GM20431 (cell line): ENCODE results near the gene SLC12A3.

Experiments used
- in situ Hi-C: fragments of 300-500 bp; cut with MseI, MboI; formaldehyde crosslinking; loops from one replicate; pipeline ENCODE4 v1.15.0; 2020; ENCODE audit warnings: low sequenced_read_pairs; ENCODE audit not compliant: unreplicated experiment

The SLC12A3 gene

DNA sequence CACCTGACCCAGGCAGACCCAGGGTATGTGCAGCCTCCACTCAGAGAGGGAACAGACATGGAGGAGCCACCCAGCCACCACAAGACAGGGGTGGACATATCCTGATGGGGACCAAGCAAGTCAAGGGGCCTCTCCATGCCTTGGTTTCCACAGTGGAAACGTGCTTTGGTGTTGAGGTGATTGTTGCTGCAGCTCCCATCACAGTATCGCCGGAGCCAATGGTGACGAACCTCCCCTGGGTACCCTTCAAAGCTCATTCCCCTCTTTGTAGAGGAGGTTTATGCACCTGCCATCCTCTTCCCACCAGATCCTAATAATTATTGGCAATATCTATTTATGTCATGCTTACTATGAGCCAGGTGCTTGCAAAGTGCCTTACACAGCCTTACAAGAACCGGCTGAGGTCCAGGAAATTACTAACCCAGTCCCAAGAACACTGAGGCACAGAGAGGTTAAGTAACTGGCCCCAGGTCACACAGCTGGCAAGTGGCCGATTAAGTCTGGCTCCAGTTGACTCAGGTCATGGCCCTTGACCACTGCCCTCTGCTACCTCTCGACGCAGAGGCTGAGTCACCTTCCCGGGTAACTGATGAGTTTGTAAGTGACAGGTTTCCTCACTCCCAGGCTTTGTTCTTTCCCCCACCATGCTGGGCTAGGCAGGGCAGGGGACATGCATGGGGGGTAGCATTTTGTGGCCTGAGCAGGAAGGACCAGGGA lies 20.6 kb downstream of the SLC12A3 start:
- in situ Hi-C loops, result no loop called here

DNA sequence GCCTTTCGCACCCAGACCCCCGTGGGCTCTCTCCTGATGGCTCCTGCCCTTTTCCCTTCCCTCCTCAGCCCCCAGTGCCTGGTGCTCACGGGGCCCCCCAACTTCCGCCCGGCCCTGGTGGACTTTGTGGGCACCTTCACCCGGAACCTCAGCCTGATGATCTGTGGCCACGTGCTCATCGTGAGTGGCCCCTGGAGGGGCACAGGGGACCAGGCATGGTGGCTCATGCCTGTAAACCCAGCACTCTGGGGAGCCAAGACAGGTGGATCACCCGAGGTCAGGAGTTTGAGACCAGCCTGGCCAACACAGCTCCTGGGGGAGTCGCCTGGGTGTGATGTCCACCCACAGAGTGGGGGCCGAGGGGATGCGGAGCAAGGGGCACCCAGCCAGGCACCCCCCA lies 21.3 kb downstream of the SLC12A3 start:
- in situ Hi-C loops, result no loop called here

DNA sequence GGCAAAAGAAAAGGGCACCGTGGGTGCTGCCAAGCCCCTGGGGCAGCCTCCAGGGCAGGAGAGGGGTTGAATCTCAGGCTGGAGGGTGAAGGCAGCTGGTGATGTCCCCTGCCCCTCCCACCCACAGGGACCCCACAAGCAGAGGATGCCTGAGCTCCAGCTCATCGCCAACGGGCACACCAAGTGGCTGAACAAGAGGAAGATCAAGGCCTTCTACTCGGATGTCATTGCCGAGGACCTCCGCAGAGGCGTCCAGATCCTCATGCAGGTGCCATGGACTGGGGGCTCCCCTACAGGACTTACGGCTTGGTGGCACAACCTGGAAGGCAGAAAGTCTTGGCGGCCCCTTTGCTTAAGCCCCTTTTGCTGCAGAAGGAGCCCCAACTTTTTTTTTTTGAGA lies 21.8 kb downstream of the SLC12A3 start:
- in situ Hi-C loops, result no loop called here

DNA sequence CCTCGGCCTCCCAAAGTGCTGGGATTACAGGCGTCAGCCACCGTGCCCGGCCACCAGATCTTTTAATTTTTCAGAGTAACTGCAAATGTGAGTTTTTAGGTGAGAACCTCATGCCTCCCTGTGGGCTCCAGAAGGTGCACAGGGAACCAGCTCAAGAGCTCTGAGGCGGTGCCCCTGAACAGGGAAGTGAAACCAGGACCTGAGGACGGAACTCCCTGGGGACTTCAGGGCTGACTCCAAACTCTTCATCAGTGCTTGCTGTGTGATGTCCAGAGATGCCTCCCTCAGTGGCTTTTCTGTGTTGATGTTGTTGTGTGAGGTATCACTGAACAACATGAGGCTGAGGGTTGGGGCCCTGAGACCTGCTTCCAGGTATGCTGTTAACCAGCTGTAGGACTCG lies 23.8 kb downstream of the SLC12A3 start:
- in situ Hi-C loops, result no loop called here

DNA sequence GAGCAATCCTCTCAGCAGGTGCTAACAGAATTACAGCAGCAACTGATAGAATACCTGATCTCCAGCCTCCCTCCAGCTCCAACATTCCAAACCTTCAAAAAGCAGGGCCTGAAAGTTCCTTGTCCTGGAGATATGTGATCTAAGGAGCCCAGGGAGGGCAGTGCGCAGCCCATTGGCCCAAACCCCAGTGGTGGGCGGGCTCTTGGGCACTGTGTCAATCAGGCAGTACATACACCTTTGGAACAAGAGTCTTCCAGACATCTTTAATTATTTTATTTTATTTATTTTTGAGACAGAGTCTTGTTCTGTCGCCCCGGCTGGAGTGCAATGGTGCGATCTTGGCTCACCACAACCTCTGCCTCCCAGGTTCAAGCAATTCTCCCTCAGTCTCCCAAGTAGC lies 24.2 kb downstream of the SLC12A3 start:
- in situ Hi-C loops, result no loop called here

DNA sequence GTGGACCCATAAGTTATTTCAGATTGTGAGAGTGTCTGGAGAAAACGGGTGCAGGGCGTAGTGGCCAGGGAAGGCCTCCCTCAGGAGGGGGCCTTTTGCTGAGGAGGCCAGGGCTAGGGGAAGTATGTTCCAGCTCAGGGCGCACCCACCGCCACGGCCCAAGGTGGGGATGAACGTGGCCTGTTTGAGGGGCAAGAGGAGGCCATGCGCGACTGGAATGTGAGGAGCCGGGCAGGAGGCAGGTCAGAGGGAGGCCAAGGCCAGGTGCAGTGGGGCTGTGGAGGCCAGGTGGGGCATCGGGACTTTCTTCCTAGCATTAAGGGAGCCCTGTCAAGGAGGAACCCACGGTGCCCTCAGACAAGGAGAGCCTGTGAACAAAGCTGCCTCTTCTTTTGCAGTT lies 26.7 kb downstream of the SLC12A3 start:
- in situ Hi-C loops, result no loop called here

DNA sequence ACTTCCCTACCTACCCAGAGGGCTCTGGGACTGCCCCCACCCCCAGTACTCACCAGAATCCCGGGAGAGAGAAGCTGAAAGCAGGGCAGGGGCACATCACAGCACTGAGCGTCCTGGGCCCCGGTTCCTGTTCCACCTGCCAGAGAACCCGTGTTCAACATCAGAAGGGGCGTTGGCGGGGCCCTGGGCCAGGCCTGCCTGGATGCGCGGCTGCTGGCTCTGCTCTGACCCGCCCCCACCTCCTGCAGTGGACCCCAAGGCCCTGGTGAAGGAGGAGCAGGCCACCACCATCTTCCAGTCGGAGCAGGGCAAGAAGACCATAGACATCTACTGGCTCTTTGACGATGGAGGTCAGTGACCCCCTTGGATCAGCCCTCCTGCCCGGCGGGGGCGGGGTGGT lies 27.7 kb downstream of the SLC12A3 start:
- in situ Hi-C loops, result no loop called here

DNA sequence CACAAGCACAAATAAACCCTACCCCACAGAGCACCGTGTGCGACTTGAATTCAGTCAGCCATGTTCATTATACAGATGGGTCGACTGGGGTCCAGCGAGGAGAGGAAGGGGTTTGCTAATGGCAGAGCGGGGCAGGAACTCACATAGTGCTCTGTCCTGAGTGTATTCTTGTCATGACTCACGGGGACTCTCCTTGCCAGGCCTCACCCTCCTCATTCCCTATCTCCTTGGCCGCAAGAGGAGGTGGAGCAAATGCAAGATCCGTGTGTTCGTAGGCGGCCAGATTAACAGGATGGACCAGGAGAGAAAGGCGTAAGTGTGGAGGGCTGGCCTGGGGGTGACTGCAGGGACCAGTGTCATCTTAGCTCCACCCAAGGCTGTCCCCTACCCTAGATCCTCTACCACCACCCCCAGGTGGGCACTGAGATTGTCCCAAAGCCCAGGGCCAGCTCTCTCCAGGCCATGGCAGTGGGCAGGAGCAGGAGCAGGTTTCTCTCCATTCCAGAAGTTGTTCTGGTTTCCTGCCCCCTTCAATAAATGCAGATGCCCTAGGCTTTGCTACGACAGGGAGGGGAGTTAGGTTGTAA lies 29.4 kb downstream of the SLC12A3 start:
- in situ Hi-C loops, result no loop called here

DNA sequence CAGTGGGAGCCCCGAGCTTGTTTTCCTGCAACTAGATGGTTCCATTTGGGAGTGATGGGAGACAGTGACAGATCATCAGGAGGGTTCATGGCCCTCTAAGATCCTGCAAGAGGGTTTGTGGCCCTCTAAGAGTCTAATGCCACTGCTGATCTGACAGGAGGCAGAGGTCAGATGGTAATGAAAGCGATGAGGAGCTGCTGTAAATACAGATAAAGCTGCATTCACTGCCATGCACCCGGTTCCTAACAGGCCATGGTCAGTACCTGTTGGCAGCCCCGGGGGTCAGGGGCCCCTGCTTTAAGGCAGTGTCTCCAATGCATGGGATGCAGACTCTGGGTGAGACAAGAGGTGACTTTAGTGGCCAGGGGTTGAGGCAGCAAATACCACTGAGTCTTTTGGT lies 30.8 kb downstream of the SLC12A3 start:
- in situ Hi-C loops, result no loop called here

DNA sequence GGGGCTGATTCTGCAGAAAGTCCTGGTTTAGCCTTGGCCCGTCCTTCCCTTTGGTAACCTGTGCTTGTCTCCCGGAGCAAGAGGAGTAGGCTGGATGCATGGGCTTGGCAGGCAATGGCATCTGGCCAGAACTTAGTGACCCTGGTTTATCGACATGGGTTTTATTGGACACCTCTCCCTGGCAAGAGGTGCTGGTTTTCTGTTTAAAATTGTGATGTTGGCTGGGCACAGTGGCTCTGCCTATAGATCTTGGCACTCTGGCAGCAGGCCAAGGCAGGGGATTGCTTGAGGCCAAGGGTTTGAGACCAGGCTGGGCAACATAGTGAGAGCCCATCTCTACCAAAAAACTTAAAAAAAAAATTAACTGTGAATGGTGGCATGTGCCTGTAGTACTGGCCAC lies 31.2 kb downstream of the SLC12A3 start:
- in situ Hi-C loops, result no loop called here

DNA sequence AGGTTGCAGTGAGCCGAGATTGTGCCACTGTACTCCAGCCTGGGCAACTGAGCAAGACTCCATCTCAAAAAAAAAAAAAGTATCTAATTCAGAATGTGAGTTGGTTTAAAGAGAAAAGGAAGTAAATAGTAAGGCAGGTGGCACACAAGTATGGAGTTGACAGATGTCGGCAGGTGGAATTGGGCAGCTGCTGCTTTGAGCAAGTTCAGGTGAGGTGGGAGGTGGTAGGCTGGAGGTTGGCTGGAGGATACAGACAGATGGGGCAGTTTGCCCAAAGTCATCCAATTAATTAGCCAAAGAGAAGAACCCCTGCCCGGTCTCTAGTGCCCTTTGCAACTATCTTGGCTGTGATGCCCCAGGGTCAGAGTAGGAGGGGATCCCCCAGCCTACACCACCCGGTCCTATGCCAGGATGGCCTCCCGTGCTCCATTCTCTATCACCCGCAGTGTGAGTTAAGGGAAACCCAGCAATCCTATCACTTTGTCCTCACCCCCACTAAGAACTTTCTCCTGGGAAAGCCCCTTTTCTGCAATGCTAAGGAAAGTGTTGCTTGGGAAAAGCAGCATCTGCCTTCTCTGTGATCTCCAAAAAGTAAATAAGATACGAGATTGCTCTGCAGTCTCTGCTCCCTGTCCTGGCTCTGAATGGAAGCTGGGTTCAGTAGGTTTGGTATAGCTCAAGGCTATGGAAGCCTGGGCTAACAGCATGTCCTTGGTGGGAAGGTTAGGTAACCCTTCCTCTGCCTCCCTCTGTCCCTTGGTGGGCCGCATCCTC lies 32.2 kb downstream of the SLC12A3 start:
- in situ Hi-C loops, result no loop called here

DNA sequence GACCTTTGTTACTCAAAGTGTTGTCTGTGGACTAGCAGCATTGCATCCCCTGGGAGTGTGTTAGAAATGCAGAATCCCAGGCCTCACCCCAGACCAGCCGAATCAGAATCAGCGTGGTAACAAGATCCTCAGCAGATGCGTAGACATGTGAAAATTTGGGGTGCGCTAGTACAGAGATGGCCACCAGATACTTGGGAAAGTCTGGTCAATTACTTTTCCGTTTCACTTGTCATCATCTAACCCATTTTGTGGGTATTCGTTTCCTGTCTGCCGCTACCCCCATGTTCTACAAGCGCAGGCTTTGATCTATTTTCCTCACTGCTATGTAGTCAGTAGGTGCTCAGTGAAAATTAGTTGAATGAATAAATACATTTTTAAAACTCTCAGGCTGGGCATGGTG lies 33.8 kb downstream of the SLC12A3 start:
- in situ Hi-C loops, result no loop called here

DNA sequence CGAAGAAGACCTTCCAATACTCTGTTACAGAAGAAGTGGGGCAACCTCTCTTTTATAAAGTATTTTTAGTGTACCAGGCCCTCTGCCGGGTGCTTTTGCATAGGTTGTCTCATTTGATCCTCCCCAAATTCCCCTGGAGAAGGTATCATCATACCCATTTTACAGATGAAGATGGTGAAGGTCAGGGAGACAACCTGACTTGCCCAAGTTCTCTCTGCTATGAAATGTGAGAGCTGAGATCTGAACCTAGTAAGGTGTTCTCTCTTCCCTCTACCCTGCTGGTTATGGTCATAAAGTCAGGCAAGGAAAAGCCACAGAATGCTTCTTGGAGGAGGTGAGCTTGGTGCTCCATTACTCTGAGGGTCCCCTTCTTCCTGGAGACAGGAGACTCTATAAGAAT lies 38.9 kb downstream of the SLC12A3 start:
- in situ Hi-C loops, result no loop called here

DNA sequence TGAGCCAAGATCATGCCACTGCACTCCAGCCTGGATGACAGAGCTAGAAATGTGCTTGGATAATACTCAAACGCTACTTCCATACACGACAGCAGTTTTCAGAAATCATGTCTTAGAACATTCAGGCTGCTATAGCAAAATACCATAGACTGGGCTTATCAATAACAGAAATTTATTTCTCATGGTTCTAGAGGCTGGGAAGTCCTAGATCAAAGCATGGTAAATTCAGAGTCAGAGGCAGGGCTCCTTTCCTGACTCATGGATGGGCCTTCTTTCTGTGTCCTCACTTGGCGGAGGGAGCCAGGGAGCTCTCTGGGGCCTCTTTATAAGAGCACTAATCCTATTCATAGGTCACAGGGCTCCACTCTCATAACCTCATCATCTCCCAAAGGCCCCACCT lies 42.4 kb downstream of the SLC12A3 start:
- in situ Hi-C loops, result no loop called here

DNA sequence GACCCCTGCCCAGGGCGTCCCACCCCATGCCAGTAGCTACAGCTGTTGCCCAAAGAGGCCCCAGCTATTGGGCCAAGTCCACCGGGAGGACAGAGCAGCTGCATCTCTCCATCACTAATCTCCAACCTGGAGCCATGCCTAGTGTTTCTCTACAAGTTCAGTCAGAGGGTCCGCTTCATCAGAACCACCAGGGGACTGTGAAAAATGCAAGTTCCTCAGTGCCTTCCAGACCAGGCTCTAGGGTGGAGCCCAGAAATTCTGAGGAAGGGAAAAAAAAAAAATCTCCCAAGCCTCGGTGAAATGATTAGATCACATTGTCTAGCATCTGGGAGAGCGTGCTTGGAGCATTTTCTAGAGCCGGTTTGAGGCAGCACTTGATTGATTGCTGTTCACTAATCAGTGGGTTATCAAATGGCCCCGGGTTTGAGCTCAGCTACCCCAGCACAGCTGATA lies 44.5 kb downstream of the SLC12A3 start:
- in situ Hi-C loops, result no loop called here

DNA sequence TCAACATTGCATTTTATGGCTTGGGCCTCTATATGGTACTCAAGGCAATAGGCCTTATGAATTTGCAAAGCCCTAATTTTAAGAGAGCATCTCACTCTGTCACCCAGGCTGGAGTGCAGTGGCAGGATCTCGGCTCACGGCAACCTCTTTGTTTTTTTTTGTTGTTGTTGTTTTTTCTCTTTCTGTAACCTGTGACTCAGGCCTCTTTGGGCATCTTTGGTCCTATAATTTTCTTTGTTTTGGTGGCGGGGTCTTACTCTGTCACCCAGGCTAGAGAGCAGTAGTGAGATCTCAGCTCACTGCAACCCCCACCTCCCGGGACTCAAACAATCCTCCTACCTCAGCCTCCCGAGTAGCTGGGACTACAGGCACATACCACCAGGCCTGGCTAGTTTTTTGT lies 45.1 kb downstream of the SLC12A3 start:
- in situ Hi-C loops, result no loop called here

DNA sequence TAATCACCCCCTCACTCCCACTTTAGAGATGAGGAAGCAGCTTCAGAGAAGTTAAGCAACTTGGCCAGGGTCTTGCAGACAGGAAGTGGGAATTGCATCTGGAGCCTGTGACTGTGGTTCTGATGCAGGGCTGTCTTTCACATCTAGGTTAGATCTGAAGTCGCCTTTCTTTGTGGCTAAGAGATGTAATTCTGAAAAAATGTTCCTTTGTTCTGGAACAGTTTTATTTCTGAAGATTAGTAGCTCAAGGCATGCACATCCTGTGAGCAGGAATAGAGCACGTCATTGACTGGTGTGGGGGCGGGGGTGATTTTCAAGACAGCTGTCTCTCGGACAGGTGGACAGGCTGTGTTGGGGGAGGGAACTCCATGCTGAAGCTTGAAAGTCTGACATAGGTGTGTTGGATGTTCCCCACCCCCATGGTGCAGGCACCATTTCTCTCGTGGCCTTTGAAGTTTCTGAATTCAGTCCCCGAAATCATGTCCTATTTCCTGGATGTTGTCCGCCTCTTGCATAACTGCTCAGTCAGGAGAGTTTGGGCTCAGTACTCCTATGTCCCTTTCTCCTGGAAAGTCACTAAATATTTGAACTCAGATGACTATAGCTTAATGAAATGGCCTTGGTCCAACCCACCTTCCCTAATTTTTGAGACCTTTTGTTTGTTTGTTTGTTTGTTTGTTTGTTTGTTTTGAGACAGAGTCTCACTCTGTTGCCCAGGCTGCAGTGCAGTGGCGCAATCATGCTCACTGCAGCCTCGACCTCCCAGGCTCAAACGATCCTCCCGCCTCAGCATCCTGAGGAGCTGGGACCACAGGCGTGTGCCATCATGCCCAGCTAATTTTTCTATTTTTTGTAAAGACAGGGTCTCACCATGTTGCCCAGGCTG lies 45.9 kb downstream of the SLC12A3 start:
- in situ Hi-C loops, result no loop called here

DNA sequence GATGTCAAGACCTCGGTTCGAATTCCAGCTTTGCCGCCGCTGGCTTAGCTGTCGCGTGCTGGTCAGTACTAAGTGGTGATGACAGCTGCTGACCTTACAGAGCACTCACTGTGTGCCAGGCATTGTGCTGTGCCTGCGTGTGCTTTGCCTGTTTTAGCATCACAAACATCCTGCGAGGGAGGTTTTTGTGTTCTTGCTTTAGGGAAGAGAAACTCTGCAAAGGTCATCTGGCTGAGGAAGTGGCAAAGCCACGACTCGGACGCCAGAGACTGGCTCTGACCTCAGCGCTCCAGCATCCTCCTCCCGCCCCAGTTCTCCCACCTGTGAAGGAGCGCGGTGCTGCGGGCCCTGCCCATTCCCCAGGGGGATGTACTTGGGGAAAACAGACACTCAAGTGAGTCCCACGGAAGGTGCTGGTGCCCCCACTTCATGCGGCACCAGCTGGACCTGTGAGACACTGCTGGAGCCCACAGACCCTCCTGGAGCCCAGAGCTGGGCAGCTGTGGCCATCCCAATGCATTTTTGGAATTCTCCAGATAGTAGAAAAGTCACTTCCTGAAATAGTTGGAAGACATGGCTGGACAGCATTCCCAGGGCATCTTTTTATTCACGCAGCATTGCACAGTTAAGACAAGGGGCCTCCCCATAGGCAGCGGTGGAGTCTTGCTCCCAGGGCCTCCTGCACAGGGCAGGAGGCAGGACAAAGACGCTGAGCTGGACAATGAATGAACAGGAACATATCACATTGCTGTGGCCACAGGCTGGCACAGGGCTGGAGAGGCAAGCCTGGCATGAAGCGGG lies 47.0 kb downstream of the SLC12A3 start:
- in situ Hi-C loops, result no loop called here
